AG09319 (cell line): ENCODE measurements around the gene HSD17B11.
"Not testable (repeated sequence)": the region's sequence is repeated elsewhere in the genome, so short reads cannot be mapped to it uniquely, and the experiment has no call there.

Experiments used
- DNase-seq: peaks from one replicate; pipeline ENCODE4 v3.0.0-alpha.2; 2010; ENCODE audit warnings: low read depth; ENCODE audit errors: extremely low read depth
- CTCF ChIP-seq: IDR thresholded peaks from 2 replicates; pipeline ENCODE4 v1.5.1; 2011; ENCODE audit warnings: low read depth, mild to moderate bottlenecking, inconsistent platforms, low read length, moderate library complexity

HSD17B11 gene

GRCh38 chr4:87399148-87399547 is 8.2 kb upstream of the HSD17B11 start:
- DNase-seq: no peak
- TF ChIP-seq CTCF: no peak

GRCh38 chr4:87395851-87396250 is 4.9 kb upstream of the HSD17B11 start:
- not testable (repeated sequence) for DNase-seq

GRCh38 chr4:87395073-87395472 is 4.1 kb upstream of the HSD17B11 start:
- not testable (repeated sequence) for DNase-seq

- no peak for DNase-seq
- no peak for TF ChIP-seq CTCF
Measured at GRCh38 chr4:87392183-87392582, 1.2 kb upstream of the HSD17B11 start.

GRCh38 chr4:87391576-87392054 is 627 bp upstream of the HSD17B11 start:
- no peak for DNase-seq
- TF ChIP-seq CTCF: no peak

GRCh38 chr4:87390551-87390890 is 467 bp downstream of the HSD17B11 start:
- no peak for DNase-seq
- TF ChIP-seq CTCF: no peak

GRCh38 chr4:87390055-87390454 is 933 bp downstream of the HSD17B11 start:
- DNase-seq: not testable (repeated sequence)

GRCh38 chr4:87388901-87389300 is 2.1 kb downstream of the HSD17B11 start:
- DNase-seq: no peak
- no peak for TF ChIP-seq CTCF

GRCh38 chr4:87387237-87387636 is 3.8 kb downstream of the HSD17B11 start:
- DNase-seq: no peak
- no peak for TF ChIP-seq CTCF

- not testable (repeated sequence) for DNase-seq
Measured at GRCh38 chr4:87384466-87385132, 6.4 kb downstream of the HSD17B11 start.
